H9 (cell line): ENCODE results near the gene APBA2. TPM values are rescaled to one million over a fixed set of nuclear protein-coding genes. Genes with fewer than 3 reads are reported as not detected.

ENCODE experiments used
- DNase-seq: peaks from one replicate; pipeline ENCODE4 v3.0.0-alpha.2; 2017
- H2AFZ ChIP-seq: one replicate; pipeline ENCODE4 v1.6.1; 2013; ENCODE audit warnings: mild to moderate bottlenecking, low read length, control low read depth, moderate library complexity
- H2AK5ac ChIP-seq: 2 replicates; pipeline ENCODE4 v1.6.1; 2013; ENCODE audit warnings: low read length, control low read depth, mixed read lengths; ENCODE audit not compliant: insufficient read length
- H2BK120ac ChIP-seq: one replicate; pipeline ENCODE4 v1.6.1; 2013; ENCODE audit warnings: low read depth, mild to moderate bottlenecking, low read length, control low read depth, inconsistent platforms; ENCODE audit not compliant: poor library complexity, severe bottlenecking
- H2BK12ac ChIP-seq: 2 replicates; pipeline ENCODE4 v1.6.1; 2013; ENCODE audit warnings: low read length, control low read depth, mixed read lengths, low read depth; ENCODE audit not compliant: insufficient read length
- H2BK15ac ChIP-seq: 2 replicates; pipeline ENCODE4 v1.6.1; 2013; ENCODE audit warnings: low read depth, low read length, control low read depth
- H2BK20ac ChIP-seq: one replicate; pipeline ENCODE4 v1.6.1; 2013; ENCODE audit warnings: low read depth, mild to moderate bottlenecking, low read length, control low read depth, inconsistent platforms; ENCODE audit not compliant: poor library complexity, severe bottlenecking
- H2BK5ac ChIP-seq: 2 replicates; pipeline ENCODE4 v1.6.1; 2013; ENCODE audit warnings: low read length, control low read depth, mixed read lengths; ENCODE audit not compliant: insufficient read length
- H3K14ac ChIP-seq: 2 replicates; pipeline ENCODE4 v1.6.1; 2013; ENCODE audit warnings: low read length, control low read depth; ENCODE audit not compliant: insufficient read depth
- H3K18ac ChIP-seq: 2 replicates; pipeline ENCODE4 v1.6.1; 2013; ENCODE audit warnings: low read depth, mild to moderate bottlenecking, mixed read lengths, low read length, control low read depth; ENCODE audit not compliant: insufficient read length
- H3K23ac ChIP-seq: 2 replicates; pipeline ENCODE4 v1.6.1; 2013; ENCODE audit warnings: low read length, control low read depth, mixed read lengths, low read depth; ENCODE audit not compliant: insufficient read length
- H3K23me2 ChIP-seq: 2 replicates; pipeline ENCODE4 v1.6.1; 2013; ENCODE audit warnings: low read depth, mild to moderate bottlenecking, mixed read lengths, low read length, control low read depth; ENCODE audit not compliant: insufficient read length, poor library complexity, severe bottlenecking
- H3K27ac ChIP-seq: 2 replicates; pipeline ENCODE4 v1.5.1; 2013; ENCODE audit warnings: low read length, control low read depth, mixed read lengths, low read depth; ENCODE audit not compliant: insufficient read length
- H3K27me3 ChIP-seq: 2 replicates; pipeline ENCODE4 v1.6.1; 2013; ENCODE audit warnings: low read length, control low read depth, inconsistent platforms; ENCODE audit not compliant: insufficient read depth
- H3K4ac ChIP-seq: 2 replicates; pipeline ENCODE4 v1.6.1; 2013; ENCODE audit warnings: low read depth, mild to moderate bottlenecking, control low read depth, inconsistent platforms, low read length, moderate library complexity
- H3K4me1 ChIP-seq: 2 replicates; pipeline ENCODE4 v1.6.1; 2013; ENCODE audit warnings: low read length, control low read depth, inconsistent platforms; ENCODE audit not compliant: insufficient read depth
- H3K4me2 ChIP-seq: 2 replicates; pipeline ENCODE4 v1.6.1; 2013; ENCODE audit warnings: low read length, control low read depth, mixed read lengths; ENCODE audit not compliant: insufficient read length, insufficient read depth
- H3K56ac ChIP-seq: 2 replicates; pipeline ENCODE4 v1.6.1; 2013; ENCODE audit warnings: low read depth, mild to moderate bottlenecking, mixed read lengths, low read length, control low read depth; ENCODE audit not compliant: insufficient read length
- H3K79me1 ChIP-seq: 2 replicates; pipeline ENCODE4 v1.6.1; 2013; ENCODE audit warnings: low read depth, mild to moderate bottlenecking, moderate library complexity, low read length, control low read depth, inconsistent platforms; ENCODE audit not compliant: insufficient read depth, poor library complexity, severe bottlenecking
- H3K79me2 ChIP-seq: 2 replicates; pipeline ENCODE4 v1.6.1; 2013; ENCODE audit warnings: low read length, control low read depth, inconsistent platforms; ENCODE audit not compliant: insufficient read depth
- H3K9ac ChIP-seq: 2 replicates; pipeline ENCODE4 v1.6.1; 2013; ENCODE audit warnings: low read length, control low read depth, mixed read lengths; ENCODE audit not compliant: insufficient read length; ENCODE audit errors: extremely low read depth
- H3K9me3 ChIP-seq: one replicate; pipeline ENCODE4 v1.6.1; 2013; ENCODE audit warnings: low read depth, low read length, inconsistent platforms; ENCODE audit not compliant: control insufficient read depth
- H3T11ph ChIP-seq: one replicate; pipeline ENCODE4 v1.6.1; 2013; ENCODE audit warnings: mild to moderate bottlenecking, low read length, control low read depth, inconsistent platforms
- H4K20me1 ChIP-seq: one replicate; pipeline ENCODE4 v1.6.1; 2013; ENCODE audit not compliant: control insufficient read depth, insufficient read length, insufficient read depth
- H4K5ac ChIP-seq: 2 replicates; pipeline ENCODE4 v1.6.1; 2013; ENCODE audit warnings: low read depth, mild to moderate bottlenecking, mixed read lengths, low read length, control low read depth; ENCODE audit not compliant: insufficient read length
- H4K8ac ChIP-seq: replicated peaks from 2 replicates; pipeline ENCODE4 v1.6.1; 2013; ENCODE audit warnings: low read length, control low read depth, mixed read lengths, low read depth; ENCODE audit not compliant: insufficient read length
- H4K91ac ChIP-seq: 2 replicates; pipeline ENCODE4 v1.6.1; 2013; ENCODE audit warnings: low read depth, mild to moderate bottlenecking, moderate library complexity, mixed read lengths, low read length, control low read depth; ENCODE audit not compliant: insufficient read length
- H3K27ac Mint-ChIP-seq, 3 experiments: 2 replicates in 2 of 3; 3 replicates in 1 of 3; pipeline ENCODE4 v1.8.0; 2020 to 2021; ENCODE audit warnings: mixed read lengths in 3 of 3, mild to moderate bottlenecking in 1 of 3, moderate library complexity in 1 of 3
- H3K27me3 Mint-ChIP-seq: 2 replicates; pipeline ENCODE4 v1.8.0; 2021; ENCODE audit warnings: low read depth, mild to moderate bottlenecking, moderate library complexity, mixed read lengths
- H3K36me3 Mint-ChIP-seq, 3 experiments: 2 replicates in 2 of 3; 3 replicates in 1 of 3; pipeline ENCODE4 v1.8.0; 2020 to 2021; ENCODE audit warnings: low read depth in 3 of 3, mixed read lengths in 3 of 3; ENCODE audit not compliant: insufficient read depth in 1 of 3
- H3K4me1 Mint-ChIP-seq, 2 experiments: 2 replicates each; pipeline ENCODE4 v1.8.0; 2020; ENCODE audit warnings: mixed read lengths in 2 of 2
- H3K4me3 Mint-ChIP-seq, 2 experiments: 2 replicates in 1 of 2; 3 replicates in 1 of 2; pipeline ENCODE4 v1.8.0; 2020 to 2021; ENCODE audit warnings: mild to moderate bottlenecking in 2 of 2, mixed read lengths in 2 of 2, moderate library complexity in 1 of 2
- H3K9me3 Mint-ChIP-seq, 2 experiments: 2 replicates in 1 of 2; 3 replicates in 1 of 2; pipeline ENCODE4 v1.8.0; 2020; ENCODE audit warnings: mild to moderate bottlenecking in 2 of 2, mixed read lengths in 2 of 2, moderate library complexity in 1 of 2
- WGBS: extraction: QIAGEN DNeasy Blood & Tissue Kit; methylation state at CpG from one replicate; pipeline ENCODE4 v1.1.7; 2013; ENCODE audit warnings: missing lambda C conversion rate, low lambda C conversion rate, mixed read lengths; ENCODE audit not compliant: insufficient read length; ENCODE audit errors: extremely low coverage; 5-methylcytosine and 5-hydroxymethylcytosine counted together
- total RNA-seq: library from RNA; stranded (reverse); gene quantifications from 2 replicates; pipeline ENCODE4 v1.2.1, GENCODE V29; 2021
- TF ChIP-seq, protein P1 (sequence below): fragments of 200-600 bp; sonication (generic); conservative IDR thresholded peaks from 3 replicates; pipeline ENCODE4 v1.8.0; 2021; ENCODE audit warnings: antibody characterized with exemption, mild to moderate bottlenecking

APBA2 gene
- total RNA-seq, 1 experiment from 2014 or later, result 14.3 TPM

- Histone ChIP-seq H3K79me1 (no peaks in the 10 kb centered on the region), H4K5ac (no peak overlapping the region), H3K9me3 (no peaks in the 10 kb centered on the region), H4K91ac (no peak overlapping the region), H3K23me2 (no peaks in the 10 kb centered on the region), H3K23ac (no peak overlapping the region), H2BK20ac (no peak overlapping the region), H3K4me1 (no peaks in the 10 kb centered on the region), H2BK15ac (no peak overlapping the region), H2AFZ (no peak overlapping the region), H3K18ac (no peak overlapping the region), H2BK5ac (no peak overlapping the region), H3K56ac (no peak overlapping the region), H2AK5ac (no peak overlapping the region), H3K9ac (no peak overlapping the region), H3K79me2 (no peaks in the 10 kb centered on the region), H3K27ac (no peak overlapping the region), H4K8ac (no peak overlapping the region), H4K20me1 (no peaks in the 10 kb centered on the region), H3K4me2 (no peak overlapping the region), H3T11ph (no peak overlapping the region), H3K4ac (no peak overlapping the region), H2BK12ac (no peak overlapping the region), H2BK120ac (no peak overlapping the region), H3K27me3 (no peaks in the 10 kb centered on the region), H3K14ac (no peak overlapping the region)
- Mint-ChIP-seq H3K27me3 (no peaks in the 10 kb centered on the region), H3K36me3 (peaks cover 3 to 7% (median 4%) of the 10 kb centered on the region in 3 experiments; a peak in 5 of 7 replicates), H3K4me1 (peaks cover 8 to 9% of the 10 kb centered on the region in 2 experiments), H3K9me3 (peaks cover 3 to 5% of the 10 kb centered on the region in 2 experiments; a peak in 3 of 5 replicates), H3K4me3 (no peak overlapping the region), H3K27ac (no peak overlapping the region)
- WGBS, result no CpG with 5 or more reads among the region's 2 CpGs
- no peak for DNase-seq
- TF ChIP-seq, protein P1, sequence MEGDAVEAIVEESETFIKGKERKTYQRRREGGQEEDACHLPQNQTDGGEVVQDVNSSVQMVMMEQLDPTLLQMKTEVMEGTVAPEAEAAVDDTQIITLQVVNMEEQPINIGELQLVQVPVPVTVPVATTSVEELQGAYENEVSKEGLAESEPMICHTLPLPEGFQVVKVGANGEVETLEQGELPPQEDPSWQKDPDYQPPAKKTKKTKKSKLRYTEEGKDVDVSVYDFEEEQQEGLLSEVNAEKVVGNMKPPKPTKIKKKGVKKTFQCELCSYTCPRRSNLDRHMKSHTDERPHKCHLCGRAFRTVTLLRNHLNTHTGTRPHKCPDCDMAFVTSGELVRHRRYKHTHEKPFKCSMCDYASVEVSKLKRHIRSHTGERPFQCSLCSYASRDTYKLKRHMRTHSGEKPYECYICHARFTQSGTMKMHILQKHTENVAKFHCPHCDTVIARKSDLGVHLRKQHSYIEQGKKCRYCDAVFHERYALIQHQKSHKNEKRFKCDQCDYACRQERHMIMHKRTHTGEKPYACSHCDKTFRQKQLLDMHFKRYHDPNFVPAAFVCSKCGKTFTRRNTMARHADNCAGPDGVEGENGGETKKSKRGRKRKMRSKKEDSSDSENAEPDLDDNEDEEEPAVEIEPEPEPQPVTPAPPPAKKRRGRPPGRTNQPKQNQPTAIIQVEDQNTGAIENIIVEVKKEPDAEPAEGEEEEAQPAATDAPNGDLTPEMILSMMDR, result no peak
Measured at GRCh38 chr15:29008846-29009245, 123.1 kb downstream of the APBA2 start.
